A549 (cell line): Measurements from ENCODE around the gene ST6GALNAC1.

Source experiments
- CTCF ChIP-seq: fragments of >200 bp; sonication (Bioruptor Twin); formaldehyde crosslinking; IDR thresholded peaks from 3 replicates; pipeline ENCODE4 v1.5.1; 2016
- EP300 ChIP-seq, 2 experiments: fragments of >200 bp; sonication (Bioruptor Twin); formaldehyde crosslinking; IDR thresholded peaks; 2 replicates in 1 of 2; 3 replicates in 1 of 2; pipeline ENCODE4 v1.6.1; 2016 to 2017
- PHF8 ChIP-seq: fragments of 200-600 bp; sonication (generic); IDR thresholded peaks from 2 replicates; pipeline ENCODE4 v1.6.1; 2016; ENCODE audit warnings: low read depth, mild to moderate bottlenecking, antibody characterized with exemption, moderate library complexity, borderline replicate concordance

- no peak for TF ChIP-seq PHF8
- TF ChIP-seq CTCF, result no peak
- no peak for TF ChIP-seq EP300 (IDR thresholded peaks at IDR 0.05)
These were observed 28.5 kb downstream of the ST6GALNAC1 start for GRCh38 chr17:76614912-76615617.
